Trophoblast cell (in vitro differentiated cells and primary cell): ENCODE data around the gene CDKL5.
A peak's percentile ranks its signal among the peaks of the same experiment; 100 is the strongest.

Experiments used
- DNase-seq, 2 donors: peaks; one replicate each; pipeline ENCODE4 v3.0.0-alpha.2; 2016
- H2AFZ ChIP-seq: 2 replicates; pipeline ENCODE4 v1.6.1; 2013; ENCODE audit warnings: low read length, moderate library complexity, mild to moderate bottlenecking; ENCODE audit not compliant: insufficient read depth, poor library complexity
- H2AK5ac ChIP-seq: 2 replicates; pipeline ENCODE4 v1.6.1; 2013; ENCODE audit warnings: mild to moderate bottlenecking, low read length
- H2BK120ac ChIP-seq: 2 replicates; pipeline ENCODE4 v1.6.1; 2013; ENCODE audit warnings: low read length, mild to moderate bottlenecking, moderate library complexity; ENCODE audit not compliant: insufficient read depth, poor library complexity
- H2BK12ac ChIP-seq: 2 replicates; pipeline ENCODE4 v1.6.1; 2013; ENCODE audit warnings: mild to moderate bottlenecking, low read length, moderate library complexity
- H2BK5ac ChIP-seq: 2 replicates; pipeline ENCODE4 v1.6.1; 2013; ENCODE audit warnings: low read length, low read depth, moderate library complexity, mild to moderate bottlenecking; ENCODE audit not compliant: poor library complexity
- H3K14ac ChIP-seq: 2 replicates; pipeline ENCODE4 v1.6.1; 2013; ENCODE audit warnings: mild to moderate bottlenecking, low read length
- H3K18ac ChIP-seq: 2 replicates; pipeline ENCODE4 v1.6.1; 2013; ENCODE audit warnings: mild to moderate bottlenecking, low read length
- H3K23ac ChIP-seq: 2 replicates; pipeline ENCODE4 v1.6.1; 2013; ENCODE audit warnings: low read length
- H3K27ac ChIP-seq: 2 replicates; pipeline ENCODE4 v1.5.1; 2013; ENCODE audit warnings: low read depth, mild to moderate bottlenecking, inconsistent platforms, low read length, moderate library complexity
- H3K27me3 ChIP-seq: 2 replicates; pipeline ENCODE4 v1.6.1; 2013; ENCODE audit warnings: inconsistent platforms, mild to moderate bottlenecking, low read length, moderate library complexity; ENCODE audit not compliant: insufficient read depth
- H3K36me3 ChIP-seq, 2 experiments: 1 replicate in 1 of 2; 2 replicates in 1 of 2; pipeline ENCODE4 v1.6.1; 2013; ENCODE audit warnings: low read length in 2 of 2, mild to moderate bottlenecking in 2 of 2, moderate library complexity in 1 of 2; ENCODE audit not compliant: insufficient read depth in 2 of 2, control insufficient read depth in 1 of 2
- H3K4ac ChIP-seq: 2 replicates; pipeline ENCODE4 v1.6.1; 2013; ENCODE audit warnings: low read depth, mild to moderate bottlenecking, low read length, moderate library complexity
- H3K4me1 ChIP-seq, 2 experiments: 1 replicate in 1 of 2; 2 replicates in 1 of 2; pipeline ENCODE4 v1.6.1; 2013; ENCODE audit warnings: low read length in 2 of 2, mild to moderate bottlenecking in 2 of 2, moderate library complexity in 1 of 2; ENCODE audit not compliant: insufficient read depth in 2 of 2, control insufficient read depth in 1 of 2
- H3K4me2 ChIP-seq: 2 replicates; pipeline ENCODE4 v1.6.1; 2013; ENCODE audit warnings: inconsistent platforms, mild to moderate bottlenecking, low read length, moderate library complexity
- H3K4me3 ChIP-seq: 2 replicates; pipeline ENCODE4 v1.5.1; 2013; ENCODE audit warnings: mild to moderate bottlenecking, low read depth, low read length, inconsistent platforms
- H3K79me1 ChIP-seq: one replicate; pipeline ENCODE4 v1.6.1; 2013; ENCODE audit warnings: low read length
- H3K79me2 ChIP-seq: 2 replicates; pipeline ENCODE4 v1.6.1; 2013; ENCODE audit warnings: low read length, mild to moderate bottlenecking; ENCODE audit not compliant: control insufficient read depth, insufficient read depth, poor library complexity
- H3K9ac ChIP-seq: 2 replicates; pipeline ENCODE4 v1.6.1; 2013; ENCODE audit warnings: mild to moderate bottlenecking, low read length
- H3K9me3 ChIP-seq: 2 replicates; pipeline ENCODE4 v1.6.1; 2013; ENCODE audit warnings: low read depth, mild to moderate bottlenecking, control low read depth, inconsistent platforms, low read length; ENCODE audit not compliant: insufficient read depth
- H4K12ac ChIP-seq: 2 replicates; pipeline ENCODE4 v1.6.1; 2013; ENCODE audit warnings: low read depth, mild to moderate bottlenecking, low read length, moderate library complexity
- H4K8ac ChIP-seq: 2 replicates; pipeline ENCODE4 v1.6.1; 2013; ENCODE audit warnings: low read depth, mild to moderate bottlenecking, low read length, moderate library complexity
- H4K91ac ChIP-seq: one replicate; pipeline ENCODE4 v1.6.1; 2013; ENCODE audit warnings: low read depth, mild to moderate bottlenecking, low read length, moderate library complexity
- WGBS: extraction: QIAGEN DNeasy Blood & Tissue Kit; methylation state at CpG from one replicate; pipeline ENCODE4 v1.1.7; 2013; ENCODE audit warnings: missing lambda C conversion rate; ENCODE audit not compliant: insufficient read length, insufficient coverage; ENCODE audit errors: extremely low coverage; 5-methylcytosine and 5-hydroxymethylcytosine counted together

CDKL5 gene

DNA sequence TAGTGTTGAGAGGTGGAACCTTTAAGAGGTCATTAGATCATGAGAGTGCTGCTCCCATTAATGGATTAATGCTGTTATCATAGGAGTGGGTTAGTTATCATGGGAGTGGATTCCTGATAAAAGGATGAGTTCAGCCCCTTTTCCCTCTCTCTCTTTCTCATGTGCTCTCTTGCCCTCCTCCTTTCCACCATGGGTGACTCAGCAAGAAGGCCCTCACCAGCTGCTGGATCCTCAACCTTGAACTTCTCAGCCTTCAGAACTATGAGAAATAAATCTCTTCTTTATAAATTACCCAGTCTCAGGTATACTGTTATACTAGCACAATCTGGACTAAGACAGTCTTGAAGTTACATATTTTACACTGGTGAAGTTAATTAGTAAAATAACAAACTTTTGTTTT, 10.0 kb upstream of the CDKL5 start:
- Histone ChIP-seq H4K8ac (no peak overlapping the region), H3K4me2 (no peak overlapping the region), H4K12ac (no peak overlapping the region), H3K14ac (no peak overlapping the region), H3K4ac (no peak overlapping the region), H2BK5ac (no peak overlapping the region), H2BK120ac (no peak overlapping the region), H3K36me3 (no peaks in the 10 kb centered on the region), H3K4me1 (no peaks in the 10 kb centered on the region), H3K79me1 (no peaks in the 10 kb centered on the region), H2BK12ac (no peak overlapping the region), H3K9ac (no peak overlapping the region), H2AFZ (no peak overlapping the region), H3K27me3 (no peaks in the 10 kb centered on the region), H3K4me3 (no peak overlapping the region), H3K27ac (no peak overlapping the region), H3K23ac (no peak overlapping the region), H3K79me2 (no peaks in the 10 kb centered on the region), H2AK5ac (no peak overlapping the region), H3K9me3 (no peaks in the 10 kb centered on the region), H4K91ac (no peak overlapping the region), H3K18ac (no peak overlapping the region)
- no peak for DNase-seq

DNA sequence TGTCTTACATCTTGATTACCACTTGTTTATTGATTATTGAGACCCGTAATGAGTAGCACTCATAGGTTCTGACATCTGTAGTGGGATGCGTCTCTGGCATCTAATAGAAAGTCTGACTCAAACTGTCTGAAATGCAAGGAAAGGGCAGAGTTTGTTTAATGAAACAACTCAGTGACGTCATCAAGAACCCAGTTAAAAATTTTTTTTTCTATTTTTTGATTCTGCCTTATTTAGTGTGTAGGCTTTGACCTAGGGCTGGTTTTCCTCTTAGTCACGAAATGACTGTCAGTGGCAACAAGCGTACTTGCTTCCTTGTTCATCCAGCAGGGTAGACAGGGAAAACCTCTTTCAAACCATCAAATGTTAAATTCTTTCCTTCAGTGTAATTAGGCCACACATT, 3.1 kb upstream of the CDKL5 start:
- H3K4me3 ChIP-seq = no peak overlapping the region
- H3K4ac ChIP-seq = no peak overlapping the region
- no peak overlapping the region for H2AFZ ChIP-seq
- H3K18ac ChIP-seq = no peak overlapping the region
- WGBS = no CpG with 5 or more reads among the region's 5 CpGs
- no peak overlapping the region for H4K12ac ChIP-seq
- peaks cover 3% of the 10 kb centered on the region for H3K79me2 ChIP-seq
- no peak overlapping the region for H3K23ac ChIP-seq
- H3K27ac ChIP-seq = no peak overlapping the region
- H4K91ac ChIP-seq = no peak overlapping the region
- H3K14ac ChIP-seq = no peak overlapping the region
- H2BK120ac ChIP-seq = no peak overlapping the region
- H3K27me3 ChIP-seq = no peaks in the 10 kb centered on the region
- H3K4me1 ChIP-seq = no peaks in the 10 kb centered on the region
- no peak overlapping the region for H2BK12ac ChIP-seq
- H3K9me3 ChIP-seq = no peaks in the 10 kb centered on the region
- H4K8ac ChIP-seq = no peak overlapping the region
- H3K4me2 ChIP-seq = no peak overlapping the region
- no peak overlapping the region for H3K9ac ChIP-seq
- no peaks in the 10 kb centered on the region for H3K36me3 ChIP-seq
- no peak overlapping the region for H2AK5ac ChIP-seq
- peak in 1 of 2 donors; percentile 10 for DNase-seq
- H3K79me1 ChIP-seq = peaks cover 2% of the 10 kb centered on the region
- no peak overlapping the region for H2BK5ac ChIP-seq

GRCh38 chrX:18422886-18423285, 2.5 kb upstream of the CDKL5 start:
- no peak for DNase-seq
- H2BK120ac ChIP-seq = no peak overlapping the region
- H3K4me1 ChIP-seq = no peaks in the 10 kb centered on the region
- H3K23ac ChIP-seq = no peak overlapping the region
- H3K4me2 ChIP-seq = no peak overlapping the region
- no peaks in the 10 kb centered on the region for H3K27me3 ChIP-seq
- H3K4me3 ChIP-seq = no peak overlapping the region
- no peak overlapping the region for H3K4ac ChIP-seq
- H4K8ac ChIP-seq = no peak overlapping the region
- H3K79me1 ChIP-seq = peaks cover 2% of the 10 kb centered on the region
- no peak overlapping the region for H3K18ac ChIP-seq
- no peaks in the 10 kb centered on the region for H3K9me3 ChIP-seq
- H3K79me2 ChIP-seq = peaks cover 3% of the 10 kb centered on the region
- H4K91ac ChIP-seq = no peak overlapping the region
- H2AFZ ChIP-seq = no peak overlapping the region
- H4K12ac ChIP-seq = no peak overlapping the region
- H3K9ac ChIP-seq = no peak overlapping the region
- no peak overlapping the region for H3K27ac ChIP-seq
- no peak overlapping the region for H2AK5ac ChIP-seq
- WGBS = no CpG with 5 or more reads among the region's 4 CpGs
- no peak overlapping the region for H2BK12ac ChIP-seq
- H3K14ac ChIP-seq = no peak overlapping the region
- H2BK5ac ChIP-seq = no peak overlapping the region
- H3K36me3 ChIP-seq = no peaks in the 10 kb centered on the region

GRCh38 chrX:18424482-18425198, 768 bp upstream of the CDKL5 start:
- H4K91ac ChIP-seq = no peak overlapping the region
- peak; percentile 11 to 21 for DNase-seq
- peak overlapping the region; percentile 93 for H2AFZ ChIP-seq
- H3K18ac ChIP-seq = no peak overlapping the region
- H2BK5ac ChIP-seq = no peak overlapping the region
- H3K4ac ChIP-seq = no peak overlapping the region
- H3K79me2 ChIP-seq = peaks cover 3% of the 10 kb centered on the region
- H3K23ac ChIP-seq = no peak overlapping the region
- peak overlapping the region; percentile 18 for H4K12ac ChIP-seq
- H3K4me3 ChIP-seq = peak overlapping the region; percentile 74
- no peaks in the 10 kb centered on the region for H3K36me3 ChIP-seq
- no CpG with 5 or more reads among the region's 28 CpGs for WGBS
- no peak overlapping the region for H2AK5ac ChIP-seq
- H3K14ac ChIP-seq = no peak overlapping the region
- peaks cover 2% of the 10 kb centered on the region for H3K79me1 ChIP-seq
- H3K27me3 ChIP-seq = no peaks in the 10 kb centered on the region
- peak overlapping the region; percentile 9 for H4K8ac ChIP-seq
- no peaks in the 10 kb centered on the region for H3K4me1 ChIP-seq
- no peak overlapping the region for H2BK120ac ChIP-seq
- no peak overlapping the region for H3K27ac ChIP-seq
- H3K9ac ChIP-seq = no peak overlapping the region
- H3K4me2 ChIP-seq = peak overlapping the region; percentile 89
- no peak overlapping the region for H2BK12ac ChIP-seq
- no peaks in the 10 kb centered on the region for H3K9me3 ChIP-seq
